Occipital lobe (tissue), 2 donors: ENCODE results near the gene CHKB. TPM values are rescaled to one million over a fixed set of nuclear protein-coding genes. Genes with fewer than 3 reads are reported as not detected.
"Not testable (repeated sequence)": the region's sequence is repeated elsewhere in the genome, so short reads cannot be mapped to it uniquely, and the experiment has no call there.

Experiments
- DNase-seq: peaks from one replicate; lab custom pipeline; 2025; lab: John Stamatoyannopoulos, UW
- total RNA-seq: library from RNA; depleted of rRNA; stranded (reverse); fragments of >200 nt; gene quantifications from one replicate; pipeline ENCODE4 v1.2.3, GENCODE V29; 2014

Gene CHKB, protein sequence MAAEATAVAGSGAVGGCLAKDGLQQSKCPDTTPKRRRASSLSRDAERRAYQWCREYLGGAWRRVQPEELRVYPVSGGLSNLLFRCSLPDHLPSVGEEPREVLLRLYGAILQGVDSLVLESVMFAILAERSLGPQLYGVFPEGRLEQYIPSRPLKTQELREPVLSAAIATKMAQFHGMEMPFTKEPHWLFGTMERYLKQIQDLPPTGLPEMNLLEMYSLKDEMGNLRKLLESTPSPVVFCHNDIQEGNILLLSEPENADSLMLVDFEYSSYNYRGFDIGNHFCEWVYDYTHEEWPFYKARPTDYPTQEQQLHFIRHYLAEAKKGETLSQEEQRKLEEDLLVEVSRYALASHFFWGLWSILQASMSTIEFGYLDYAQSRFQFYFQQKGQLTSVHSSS
- total RNA-seq = 24.8 TPM

DNA sequence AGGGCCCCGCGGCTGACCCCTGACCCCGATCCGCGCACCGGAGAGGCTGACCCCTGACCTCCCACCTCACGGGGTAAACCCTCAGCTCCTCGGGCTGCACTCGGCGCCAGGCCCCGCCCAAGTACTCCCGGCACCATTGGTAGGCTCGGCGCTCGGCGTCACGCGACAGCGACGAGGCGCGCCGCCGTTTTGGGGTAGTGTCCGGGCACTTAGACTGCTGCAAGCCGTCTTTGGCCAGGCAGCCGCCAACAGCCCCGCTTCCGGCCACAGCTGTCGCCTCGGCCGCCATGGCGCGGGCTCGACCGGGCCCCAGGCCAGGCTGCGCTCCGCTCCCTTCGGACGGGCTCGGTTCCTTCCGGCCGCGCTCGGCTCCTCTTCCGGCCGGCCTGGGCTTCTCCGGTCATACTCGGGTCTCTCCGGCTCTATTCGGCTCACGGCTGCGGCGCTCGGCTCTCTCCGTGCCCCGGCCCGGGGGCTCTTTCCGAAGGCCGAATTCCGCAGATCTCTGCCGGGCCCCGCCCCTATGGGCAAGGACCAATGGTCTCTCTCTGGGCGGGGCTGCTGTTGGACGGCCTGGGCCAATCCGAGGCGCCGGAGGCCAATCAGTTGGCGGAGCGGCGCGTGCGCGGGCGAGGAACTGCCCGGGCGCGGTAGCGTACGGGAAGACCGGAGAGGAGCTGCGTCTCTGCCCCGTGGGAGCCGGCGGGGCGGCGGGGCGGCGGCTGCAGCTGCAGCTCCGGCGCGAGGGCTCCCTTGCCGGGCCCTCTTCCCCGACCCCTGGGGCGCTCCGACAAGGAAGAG lies at the start of gene CHKB:
TSS of gene CHKB (minus strand) at position 357 of the 801 bp plus-strand sequence. CDS start at position 289, 68 bp downstream.
- DNase-seq = peak; percentile 97

DNA sequence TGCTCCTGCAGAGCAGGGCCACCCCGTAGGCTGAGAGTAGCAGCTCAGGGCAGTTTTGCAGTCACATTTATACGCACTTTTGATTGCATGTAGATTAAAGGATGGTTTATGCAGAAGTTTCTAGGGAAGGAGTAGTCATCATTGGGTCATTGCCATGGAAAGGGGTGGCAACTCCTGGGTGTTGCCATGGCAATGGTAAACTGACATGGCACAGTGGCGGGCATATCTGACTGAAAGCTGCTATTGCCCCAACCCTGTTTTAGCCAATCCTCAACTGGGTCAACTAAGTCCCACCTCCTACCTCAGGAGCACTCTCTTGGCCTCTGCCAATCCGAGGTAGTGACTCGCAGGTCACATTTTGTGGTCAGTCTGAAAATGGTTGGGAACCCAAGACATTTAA lies 47.7 kb upstream of the CHKB start:
- no peak for DNase-seq

DNA sequence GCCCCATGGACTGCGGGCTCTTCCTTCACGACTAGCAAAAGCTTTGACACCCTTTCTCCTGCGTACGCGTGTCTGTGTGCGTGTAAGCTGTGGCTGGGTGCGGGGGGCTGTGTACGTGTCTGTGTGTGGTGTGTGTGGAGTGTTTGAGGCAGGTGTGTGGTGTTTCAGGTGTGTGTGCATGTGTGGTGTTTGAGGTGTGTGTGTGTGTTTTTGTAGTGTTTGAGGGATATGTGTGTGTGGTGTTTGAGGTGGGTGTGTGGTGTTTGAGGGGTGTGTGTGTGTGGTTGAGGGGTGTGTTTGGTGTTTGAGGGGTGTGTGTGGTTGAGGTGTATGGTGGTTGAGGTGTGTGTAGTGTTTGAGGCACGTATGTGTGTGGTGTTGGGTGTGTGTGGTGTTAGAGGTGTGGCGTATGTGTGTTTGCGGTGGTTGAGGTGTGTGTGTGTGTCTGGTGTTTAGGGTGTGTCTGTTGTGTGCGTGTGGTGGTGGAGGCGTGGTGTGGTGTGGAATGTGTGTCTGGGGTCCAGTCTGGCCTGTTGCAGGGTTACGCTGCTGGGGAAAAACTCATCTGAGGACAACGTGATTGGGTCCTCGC lies 46.0 kb upstream of the CHKB start:
- DNase-seq = no peak

DNA sequence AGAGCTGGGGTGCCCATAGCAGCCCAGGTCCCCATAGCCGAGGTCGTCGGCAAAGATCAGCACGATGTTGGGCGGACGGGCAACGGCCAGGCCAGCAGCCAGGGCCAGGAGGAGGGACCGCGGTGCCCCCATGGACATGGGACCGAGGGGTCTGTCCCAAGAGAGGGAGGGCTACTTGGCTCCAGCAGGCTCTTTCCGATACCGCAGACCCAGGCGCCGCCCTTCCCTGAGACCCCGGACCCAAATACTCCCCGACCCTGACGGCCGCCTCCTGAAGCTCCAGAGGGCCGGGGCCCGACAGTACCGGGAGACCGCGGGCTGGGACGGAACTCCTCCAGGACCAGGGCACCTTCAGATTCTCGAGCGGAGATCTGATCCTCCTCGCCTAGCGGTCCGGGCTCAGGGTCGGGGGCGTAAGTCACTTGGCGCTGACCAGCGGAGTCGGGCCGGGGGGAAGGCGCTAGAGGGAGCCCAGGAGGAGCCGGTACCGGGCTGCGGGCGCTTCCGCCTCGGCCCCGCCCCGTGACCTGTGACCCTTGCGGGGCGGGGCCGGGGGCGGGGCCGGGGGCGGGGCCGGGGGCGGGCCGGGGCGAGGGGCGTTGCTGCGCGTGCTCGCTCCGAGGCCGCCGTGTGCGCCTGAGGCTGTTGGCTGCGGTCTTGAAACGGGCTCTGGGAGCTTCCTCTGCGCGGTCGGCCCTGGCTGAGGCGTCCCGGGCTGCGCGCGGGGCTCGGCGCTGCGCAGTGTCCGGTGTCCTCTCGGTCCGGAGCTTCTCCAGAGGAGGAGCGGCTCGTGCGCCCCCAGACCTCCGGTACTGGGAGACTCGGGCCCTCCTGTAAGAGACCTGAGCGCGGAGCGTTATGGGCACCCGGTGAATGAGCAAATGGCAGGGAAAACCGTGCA lies 45.2 kb upstream of the CHKB start, which contains the start of gene ARSA:
TSS of gene ARSA (minus strand) at position 511 of the 901 bp plus-strand sequence. CDS start at position 138, 373 bp downstream.
- peak; percentile 80 for DNase-seq

DNA sequence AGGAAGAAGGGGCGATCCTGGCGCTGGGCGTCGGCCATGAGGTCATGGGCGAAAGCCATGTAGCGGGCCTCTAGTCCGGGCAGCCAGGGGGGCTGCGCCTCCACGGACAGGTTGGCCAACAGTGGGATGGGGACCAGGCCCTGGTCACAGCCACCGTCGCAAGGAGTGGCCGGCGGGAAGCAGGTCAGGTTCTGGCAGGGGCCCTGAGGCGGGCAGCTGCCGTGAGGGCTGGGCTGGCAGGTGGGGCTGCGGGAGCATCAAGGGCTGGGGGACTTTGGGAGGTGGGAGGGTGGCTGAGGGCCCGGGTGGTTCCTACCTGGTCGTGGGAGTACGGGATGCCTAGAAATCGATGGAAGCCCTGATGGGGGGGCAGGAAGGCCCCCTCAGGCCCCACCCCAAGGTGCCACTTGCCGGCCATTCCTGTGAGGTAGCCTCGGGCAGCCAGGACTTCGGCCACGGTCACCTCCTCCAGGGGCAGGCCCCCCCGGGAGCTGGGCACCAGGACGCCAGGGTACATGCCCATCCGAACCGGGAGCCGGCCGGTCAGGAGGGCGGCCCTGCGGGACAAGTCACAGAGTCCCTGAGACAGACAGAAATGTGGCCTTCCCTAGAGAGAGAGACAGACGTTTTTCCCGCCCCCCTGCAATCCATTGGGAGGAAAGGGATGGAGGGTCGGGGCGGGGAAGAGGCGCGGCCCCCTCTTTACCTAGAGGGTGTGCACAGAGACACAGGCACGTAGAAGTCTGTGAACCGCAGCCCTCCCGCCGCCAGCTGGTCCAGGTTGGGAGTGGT lies 44.4 kb upstream of the CHKB start:
- no peak for DNase-seq

DNA sequence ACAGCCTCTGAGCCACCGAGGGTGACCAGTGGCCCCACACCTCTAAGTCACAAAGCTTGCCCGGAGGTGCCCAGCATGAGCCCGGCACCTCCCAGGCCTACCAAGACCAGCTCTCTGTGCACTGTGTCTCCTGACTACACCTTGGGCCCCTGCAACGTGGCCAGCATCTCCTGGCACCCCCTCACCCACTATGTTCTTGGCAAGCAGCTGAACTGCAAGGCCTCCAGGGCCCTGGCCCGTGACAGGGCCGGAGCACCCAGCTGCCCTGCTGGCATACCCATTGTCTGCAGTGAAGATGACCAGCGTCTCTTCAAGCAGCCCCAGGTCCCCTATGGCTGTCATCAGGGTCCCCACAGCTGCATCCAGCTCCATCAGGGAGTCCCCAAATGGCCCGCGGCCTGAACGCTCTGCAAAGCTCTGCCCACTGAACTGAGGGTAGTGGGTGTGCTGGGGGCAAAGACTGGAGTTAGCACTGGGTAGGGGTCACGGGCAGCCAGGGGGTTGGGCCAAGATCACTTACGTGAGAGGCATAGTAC lies 43.7 kb upstream of the CHKB start:
- no peak for DNase-seq

DNA sequence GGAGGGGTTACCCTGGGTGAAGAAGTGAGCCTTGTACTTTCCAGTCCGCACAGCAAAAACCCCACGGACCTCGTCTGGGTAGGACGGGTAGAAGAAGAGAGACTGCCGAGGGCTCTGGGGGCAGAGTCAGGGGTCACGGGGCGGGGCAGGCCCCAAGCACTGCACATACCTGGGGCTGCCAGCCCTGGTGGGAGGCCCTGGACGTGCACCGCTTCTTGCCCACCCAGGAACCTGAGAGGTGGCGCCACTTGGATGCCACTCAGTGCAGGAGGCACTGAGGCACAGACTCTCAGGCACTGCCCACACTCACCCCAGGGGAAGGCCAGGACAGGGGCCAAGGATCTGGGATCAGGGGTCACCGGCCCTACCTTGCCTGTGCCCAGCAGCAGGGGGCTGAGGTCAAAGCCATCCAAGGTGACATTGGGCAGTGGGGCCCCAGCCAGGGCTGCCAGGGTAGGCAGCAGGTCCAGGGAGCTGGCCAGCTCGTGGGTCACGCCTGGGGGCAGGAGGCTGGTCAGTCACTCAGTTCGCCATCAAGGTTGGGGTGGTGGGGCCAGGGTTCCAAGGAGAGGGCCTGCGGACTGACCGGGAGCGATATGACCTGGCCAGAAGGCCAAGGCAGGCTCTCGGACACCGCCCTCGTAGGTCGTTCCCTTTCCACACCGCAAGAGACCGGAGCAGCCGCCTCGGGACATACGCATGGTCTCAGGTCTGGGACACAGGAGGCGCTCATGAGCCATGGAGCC lies 43.1 kb upstream of the CHKB start:
- no peak for DNase-seq

DNA sequence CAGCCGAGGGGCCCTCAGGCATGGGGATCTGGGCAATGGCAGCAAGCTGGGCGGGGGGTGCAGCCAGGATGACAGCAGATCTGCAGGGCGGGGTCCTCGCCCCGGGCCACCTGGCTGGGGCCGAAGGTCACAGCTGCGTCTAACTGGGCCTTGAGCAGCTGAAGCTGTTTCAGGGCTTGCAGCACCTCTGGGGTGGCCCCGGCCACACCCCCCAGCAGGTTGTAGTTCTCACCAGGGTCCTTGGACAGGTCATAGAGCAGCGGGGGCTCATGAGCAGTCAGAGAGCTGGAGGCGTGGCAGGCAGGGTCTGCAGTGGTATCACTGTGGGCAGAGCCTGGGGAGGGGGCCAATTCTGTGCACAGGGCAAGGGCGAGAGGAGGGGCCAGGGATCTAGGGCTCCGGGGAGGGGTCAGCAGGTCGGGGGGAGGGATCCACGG lies 42.5 kb upstream of the CHKB start:
- DNase-seq = no peak

DNA sequence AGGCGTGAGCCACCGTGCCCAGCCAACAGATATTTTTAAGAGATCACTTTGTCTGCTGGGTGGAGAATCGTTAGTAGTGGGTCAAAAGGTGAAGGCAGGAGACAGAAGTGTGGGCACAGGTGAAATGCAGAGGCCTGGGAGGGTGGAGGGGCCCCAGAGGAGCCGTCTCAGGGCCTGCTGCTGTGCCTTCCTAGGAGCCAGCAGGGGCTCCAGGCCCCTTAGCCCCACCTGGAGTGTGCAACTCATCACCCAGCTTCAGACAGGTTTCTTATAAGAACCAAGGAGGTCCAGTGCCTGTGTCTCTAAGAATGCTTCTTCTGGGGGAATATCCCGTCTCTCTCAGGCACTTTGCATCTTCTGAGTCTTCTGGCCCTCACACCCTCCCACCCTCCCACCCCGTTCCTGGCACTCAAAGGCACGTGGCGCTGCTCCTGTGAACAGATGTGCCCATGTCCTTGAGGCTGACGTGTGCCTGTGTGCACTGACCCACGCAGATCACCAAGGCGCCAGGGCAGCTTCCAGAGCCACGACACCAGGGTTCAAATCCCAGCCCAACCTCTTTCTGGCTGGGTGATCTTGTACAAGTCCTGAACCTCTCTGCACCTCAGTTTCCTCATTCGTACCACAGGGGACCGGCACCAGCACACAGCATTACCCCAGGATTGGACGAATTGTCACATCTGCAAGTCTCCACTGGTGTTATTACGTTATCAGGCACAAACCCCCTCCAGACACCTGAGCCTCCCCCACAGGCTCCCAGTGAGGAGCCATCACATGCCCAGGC lies 41.9 kb upstream of the CHKB start:
- no peak for DNase-seq

DNA sequence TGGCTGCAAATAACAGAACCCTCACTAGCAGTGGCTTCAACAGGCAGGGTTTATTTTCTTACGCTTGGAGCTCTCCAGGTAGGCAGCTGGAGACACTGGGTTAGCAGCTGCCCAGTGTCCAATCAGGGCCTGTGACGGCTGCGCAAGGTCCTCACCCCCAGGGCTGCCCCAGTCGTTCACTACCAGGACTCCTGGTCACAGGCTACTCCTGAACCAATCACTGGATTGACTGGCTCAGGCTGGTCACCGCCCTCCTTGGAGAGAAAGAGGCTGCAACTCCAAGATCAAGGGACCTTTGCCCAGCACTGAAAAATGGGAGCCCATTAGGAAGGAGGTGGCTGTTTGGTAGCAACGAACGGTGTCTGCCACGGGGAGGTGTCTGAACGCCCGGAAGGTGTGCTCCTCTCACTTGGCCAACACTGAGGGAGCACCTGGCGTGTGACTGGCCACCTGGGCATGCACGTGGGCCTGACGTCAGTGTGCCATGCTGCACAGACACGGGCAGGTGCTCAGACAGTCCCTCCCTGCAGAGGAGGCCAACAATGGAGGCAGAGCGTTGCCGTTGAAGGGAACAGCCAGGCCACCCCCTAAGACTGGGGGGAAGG lies 40.2 kb upstream of the CHKB start:
- no peak for DNase-seq

DNA sequence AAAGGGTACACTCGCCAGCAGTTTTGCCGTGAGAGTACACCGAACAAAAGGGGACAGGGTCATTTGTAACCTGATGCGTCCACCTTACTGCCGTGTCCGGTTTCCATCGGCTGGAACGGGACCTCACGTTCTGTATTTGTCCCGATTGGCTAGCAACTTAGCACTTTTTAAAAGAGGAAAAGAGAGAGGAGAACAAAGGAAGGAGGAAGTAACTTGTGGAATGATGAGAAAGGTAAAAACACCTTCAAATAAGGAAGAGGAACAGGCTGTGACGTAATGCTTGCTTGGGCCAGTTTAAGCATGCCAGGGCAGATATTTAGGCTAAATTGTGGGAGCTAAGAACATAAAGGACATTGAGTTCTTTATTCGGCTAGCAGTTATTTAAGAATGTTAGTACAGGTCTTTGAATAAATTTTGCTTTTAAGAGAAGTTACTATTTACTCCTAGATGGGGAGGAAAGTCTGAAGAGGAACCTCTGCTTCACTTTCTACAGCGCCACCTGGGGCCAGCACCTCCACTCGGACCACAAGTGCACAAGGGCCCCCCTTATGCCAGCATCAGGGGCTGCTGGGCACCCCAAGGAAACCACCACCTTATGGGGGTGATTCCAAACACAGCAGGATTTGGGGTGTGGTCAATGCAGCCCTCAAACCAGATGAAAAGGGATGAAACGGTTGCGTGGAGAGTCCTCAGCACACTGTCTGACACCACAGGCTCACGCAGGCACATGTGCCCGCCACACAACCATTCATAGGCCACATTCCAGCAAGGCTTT lies 39.5 kb upstream of the CHKB start:
- no peak for DNase-seq

DNA sequence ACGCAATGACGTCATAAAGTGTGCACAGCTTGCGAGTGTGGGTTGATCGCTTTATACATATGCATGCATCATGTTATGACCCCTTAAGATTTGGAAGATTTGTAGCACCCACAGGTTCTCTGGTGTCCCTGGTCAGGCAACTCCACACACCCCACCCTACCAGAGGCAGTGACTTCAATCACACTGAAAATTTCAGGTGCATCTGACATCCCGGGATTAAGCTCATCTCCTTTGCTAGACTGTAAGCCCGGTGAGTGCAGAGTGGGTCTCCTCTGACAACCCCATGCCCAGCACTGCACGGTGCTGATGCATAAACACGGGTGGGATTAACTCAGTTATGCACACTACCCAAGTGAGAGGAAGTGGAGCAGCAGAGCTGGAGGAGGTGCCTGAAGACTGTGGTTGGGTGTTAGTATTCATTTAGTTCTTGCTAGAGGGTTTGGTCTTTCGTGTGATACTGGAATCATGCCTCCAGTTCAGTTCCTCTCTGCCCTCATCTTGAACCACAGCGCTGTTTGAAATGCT lies 38.8 kb upstream of the CHKB start:
- DNase-seq = no peak

DNA sequence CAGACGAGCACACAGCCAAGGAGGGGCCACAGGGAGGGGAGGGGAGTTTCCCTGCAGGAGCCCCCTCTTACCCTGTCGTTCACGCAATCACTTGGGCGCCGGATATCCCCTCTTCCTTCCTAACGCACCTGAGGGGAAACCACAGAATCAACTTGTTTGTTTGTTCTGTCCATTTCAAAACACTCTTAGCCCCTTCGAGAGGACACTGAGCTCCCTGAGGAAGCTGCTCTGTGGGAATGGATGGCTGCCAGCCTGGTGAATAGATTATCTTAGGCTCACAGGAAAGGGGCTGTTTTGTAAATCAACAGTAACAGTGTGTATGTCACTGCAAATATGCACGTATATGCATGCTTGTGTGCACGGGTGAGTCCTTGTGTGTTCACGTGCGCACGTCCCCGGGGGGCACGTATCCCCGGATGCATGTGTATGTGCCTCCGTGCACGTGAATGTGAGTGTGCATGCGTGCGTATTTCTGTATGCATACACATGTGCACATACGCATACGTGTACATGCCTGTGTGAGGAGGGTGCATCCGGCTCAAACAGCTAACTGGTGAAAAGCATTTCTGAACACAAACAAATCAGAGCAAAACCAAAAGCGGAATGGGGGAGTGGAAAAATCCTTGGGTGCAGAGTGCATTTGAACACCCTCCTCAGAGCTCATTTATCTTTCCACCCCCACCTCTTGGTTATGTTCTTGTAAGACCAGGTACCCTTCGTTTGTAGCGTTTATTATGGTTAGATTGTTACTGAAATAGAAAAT lies 38.1 kb upstream of the CHKB start:
- no peak for DNase-seq

DNA sequence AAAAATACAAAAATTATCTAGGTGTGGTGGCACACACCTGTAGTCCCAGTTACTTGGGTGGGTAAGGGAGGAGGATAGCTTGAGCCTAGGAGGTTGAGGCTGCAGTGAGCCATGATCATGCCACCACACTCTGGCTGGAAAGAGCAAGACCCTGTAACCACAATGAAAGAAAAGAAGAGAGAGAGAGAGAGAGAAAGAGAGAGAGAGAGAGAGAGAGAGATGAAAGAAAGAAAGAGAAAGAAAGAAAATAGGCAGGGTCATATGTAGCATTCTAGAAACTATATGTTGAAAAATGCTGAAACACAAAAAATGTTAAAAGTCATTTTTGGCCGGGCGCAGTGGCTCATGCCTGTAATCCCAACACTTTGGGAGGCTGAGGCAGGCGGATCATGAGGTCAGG lies 31.6 kb upstream of the CHKB start:
- not testable (repeated sequence) for DNase-seq

DNA sequence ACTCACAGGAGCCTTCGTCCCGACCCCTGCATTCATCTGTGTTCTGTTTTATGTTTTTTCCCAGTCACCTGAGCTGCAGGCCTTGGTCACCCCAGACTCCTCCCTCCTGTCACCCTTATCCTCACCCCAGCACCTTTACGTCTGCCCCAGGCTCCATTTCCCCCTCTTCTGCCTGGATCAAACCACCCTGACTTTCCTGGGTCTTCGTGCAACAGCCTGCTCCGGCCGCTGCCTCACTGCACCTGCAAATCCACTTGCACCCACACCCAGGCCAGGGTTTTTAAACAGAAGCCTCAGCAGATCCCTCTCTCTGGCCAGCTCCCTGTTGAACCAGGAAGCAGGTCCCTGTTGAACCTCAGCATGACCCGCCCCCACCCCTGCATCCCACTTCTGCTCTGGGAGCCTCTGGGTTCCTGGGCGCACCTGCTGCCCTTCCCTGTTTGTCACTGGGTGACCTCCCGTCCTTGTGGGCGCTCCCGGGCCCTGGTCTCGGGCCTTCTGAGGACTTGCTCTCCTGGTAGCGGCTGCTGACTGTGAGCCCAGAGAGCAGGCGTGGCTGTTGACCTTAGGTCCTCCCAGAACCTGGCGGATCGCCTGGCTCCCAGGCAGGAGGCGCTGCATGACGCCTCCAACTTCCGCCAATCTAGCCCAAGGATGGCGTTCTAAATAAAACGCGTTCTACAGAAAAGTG lies 30.8 kb upstream of the CHKB start:
- DNase-seq = no peak
